ENCODE results near the gene ZCCHC24.

Gene ZCCHC24

DNA sequence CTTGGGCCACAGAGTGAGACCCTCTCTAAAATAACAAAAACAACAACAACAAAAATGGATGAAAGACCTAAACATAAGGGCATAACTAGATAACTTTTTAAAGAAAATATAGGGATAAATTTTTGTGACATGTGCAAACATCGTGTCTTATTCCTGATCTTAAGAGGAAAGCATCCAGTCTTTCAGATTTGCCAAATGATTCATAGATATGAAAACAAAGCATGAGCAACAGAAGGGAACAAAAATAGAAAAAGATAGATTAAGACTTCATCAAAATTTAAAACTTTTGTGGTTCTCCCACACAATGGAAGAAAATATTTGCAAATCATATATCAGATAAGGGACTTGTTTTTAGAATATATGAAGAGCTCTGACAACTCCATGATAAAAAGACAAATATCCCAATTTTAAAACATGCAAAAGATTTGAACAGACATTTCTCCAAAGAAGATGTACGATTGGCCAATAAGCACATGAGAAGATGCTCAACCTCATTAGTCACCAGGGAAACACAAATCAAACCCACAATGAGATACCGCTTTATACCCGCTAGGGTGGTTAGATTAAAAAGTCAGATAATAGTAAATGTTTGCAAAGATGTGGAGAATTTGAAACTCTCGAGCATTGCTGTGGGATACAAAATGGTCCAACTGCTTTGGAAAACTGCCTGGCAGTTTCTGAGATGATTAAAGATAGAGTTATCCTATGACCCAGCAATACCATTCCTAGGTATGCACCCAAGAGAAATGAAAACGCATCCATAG, 77.8 kb downstream of the ZCCHC24 start:
- TF ChIP-seq, protein P1, sequence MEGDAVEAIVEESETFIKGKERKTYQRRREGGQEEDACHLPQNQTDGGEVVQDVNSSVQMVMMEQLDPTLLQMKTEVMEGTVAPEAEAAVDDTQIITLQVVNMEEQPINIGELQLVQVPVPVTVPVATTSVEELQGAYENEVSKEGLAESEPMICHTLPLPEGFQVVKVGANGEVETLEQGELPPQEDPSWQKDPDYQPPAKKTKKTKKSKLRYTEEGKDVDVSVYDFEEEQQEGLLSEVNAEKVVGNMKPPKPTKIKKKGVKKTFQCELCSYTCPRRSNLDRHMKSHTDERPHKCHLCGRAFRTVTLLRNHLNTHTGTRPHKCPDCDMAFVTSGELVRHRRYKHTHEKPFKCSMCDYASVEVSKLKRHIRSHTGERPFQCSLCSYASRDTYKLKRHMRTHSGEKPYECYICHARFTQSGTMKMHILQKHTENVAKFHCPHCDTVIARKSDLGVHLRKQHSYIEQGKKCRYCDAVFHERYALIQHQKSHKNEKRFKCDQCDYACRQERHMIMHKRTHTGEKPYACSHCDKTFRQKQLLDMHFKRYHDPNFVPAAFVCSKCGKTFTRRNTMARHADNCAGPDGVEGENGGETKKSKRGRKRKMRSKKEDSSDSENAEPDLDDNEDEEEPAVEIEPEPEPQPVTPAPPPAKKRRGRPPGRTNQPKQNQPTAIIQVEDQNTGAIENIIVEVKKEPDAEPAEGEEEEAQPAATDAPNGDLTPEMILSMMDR (conservative IDR thresholded peaks at IDR 0.05; ENCODE audit: low read depth, low read length) = peak; percentile 16
- peak; percentile 67 for DNase-seq (ENCODE audit: low read depth)
- H3K4me3 ChIP-seq (ENCODE audit: low read depth, low read length) = no peak overlapping the region

DNA sequence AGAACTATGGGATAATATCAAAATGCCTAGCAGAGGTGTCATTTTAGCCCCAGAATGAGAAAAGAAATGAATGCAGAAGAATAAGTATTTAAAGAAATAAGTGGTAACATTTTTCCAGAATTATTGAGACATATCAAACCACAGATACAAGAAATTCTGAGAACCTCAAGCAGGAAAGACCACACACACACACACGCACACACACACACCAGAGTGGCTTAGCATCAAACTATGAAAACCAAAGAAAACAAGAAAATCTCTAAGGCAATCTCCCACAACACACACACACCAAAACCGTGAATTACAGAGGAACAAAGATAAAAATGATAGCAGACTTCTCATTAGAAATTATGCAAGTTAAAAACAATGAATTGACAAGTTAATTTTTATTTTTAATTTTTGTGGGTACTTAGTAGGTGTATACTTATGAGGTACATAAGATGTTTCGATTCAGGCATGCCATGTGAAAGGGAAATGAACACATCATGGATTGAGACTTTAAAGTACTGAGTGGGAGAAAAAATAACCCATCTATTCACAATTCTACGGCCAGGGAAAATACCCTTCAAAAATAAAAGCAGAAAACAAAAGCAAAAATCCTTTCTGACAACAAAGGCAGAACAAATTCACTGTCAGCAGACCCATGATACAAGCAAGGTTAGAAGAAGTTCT, 83.6 kb downstream of the ZCCHC24 start:
- DNase-seq (ENCODE audit: low read depth) = peak; percentile 31
- TF ChIP-seq, protein P1 (conservative IDR thresholded peaks at IDR 0.05; ENCODE audit: low read depth, low read length) = no peak
- no peak overlapping the region for H3K4me3 ChIP-seq (ENCODE audit: low read depth, low read length)

DNA sequence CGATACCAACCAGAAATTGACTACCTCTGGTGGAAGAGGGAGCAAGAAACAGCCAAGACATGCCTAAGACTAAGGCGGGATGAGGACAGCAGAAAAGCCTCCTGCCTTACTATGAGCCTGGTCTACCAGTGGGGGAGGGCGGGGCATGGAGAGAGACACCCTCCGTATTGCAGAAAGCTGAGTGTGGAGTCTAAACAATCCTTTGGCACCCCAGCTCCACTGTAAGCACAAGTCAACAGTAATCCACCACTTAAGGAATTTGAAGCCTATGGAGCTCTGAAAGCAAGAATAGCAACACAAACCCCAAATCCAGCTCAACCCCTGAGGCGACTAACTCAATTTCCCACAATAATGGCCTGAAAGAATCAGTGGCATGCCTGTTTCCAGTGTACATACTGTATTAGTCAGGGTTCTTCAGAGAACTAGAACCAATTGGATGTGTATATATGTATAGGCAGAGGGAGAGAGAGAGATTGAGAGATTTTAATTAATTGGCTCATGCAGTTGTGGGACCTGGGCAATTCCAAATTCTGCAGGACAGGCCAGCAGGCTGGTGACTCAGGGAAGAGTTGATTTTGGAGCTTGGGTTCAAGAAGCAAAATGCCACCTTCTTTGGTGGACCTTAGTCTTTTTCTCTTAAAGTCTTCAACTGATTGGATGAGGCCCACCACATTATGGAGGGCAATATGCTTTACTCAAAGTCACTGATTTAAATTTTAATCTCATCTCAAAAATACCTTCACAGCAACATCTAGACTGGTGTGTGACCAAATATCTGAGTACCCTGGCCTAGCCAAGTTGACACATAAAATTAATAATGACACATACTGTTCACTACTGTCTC, 84.7 kb downstream of the ZCCHC24 start:
- TF ChIP-seq, protein P1 (conservative IDR thresholded peaks at IDR 0.05; ENCODE audit: low read depth, low read length) = no peak
- no peak for DNase-seq (ENCODE audit: low read depth)
- no peak overlapping the region for H3K4me3 ChIP-seq (ENCODE audit: low read depth, low read length)

DNA sequence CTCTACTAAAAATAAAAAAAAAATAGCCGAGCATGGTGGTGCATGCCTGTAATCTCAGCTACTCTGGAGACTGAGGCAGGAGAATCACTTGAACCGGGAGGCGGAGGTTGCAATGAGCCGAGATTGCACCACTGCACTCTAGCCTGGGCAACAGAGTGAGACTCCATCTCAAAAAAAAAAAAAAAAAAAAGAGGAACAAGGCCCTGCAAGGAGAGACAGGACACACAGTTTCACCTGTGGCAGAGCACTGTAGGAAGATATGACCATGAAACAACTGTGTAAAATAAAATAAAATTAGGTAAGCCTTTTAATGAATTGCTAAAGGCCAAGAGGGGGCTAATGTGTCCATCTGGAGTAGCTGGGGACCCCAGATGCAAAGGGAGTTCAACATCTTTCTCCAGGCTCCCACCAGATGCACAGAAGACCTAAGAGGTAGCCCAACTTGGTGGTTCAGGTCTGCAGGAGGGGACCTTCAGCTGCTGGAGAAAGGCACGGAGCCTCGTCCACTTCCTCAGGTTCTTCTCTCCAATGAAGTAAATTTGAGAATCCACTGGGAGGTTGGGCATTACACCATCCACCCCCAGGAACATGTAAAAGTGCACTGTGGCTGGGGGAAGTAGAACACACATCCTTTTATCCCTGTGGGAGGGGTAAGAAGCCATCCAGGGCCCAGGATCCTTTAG, 85.5 kb downstream of the ZCCHC24 start:
- no peak for DNase-seq (ENCODE audit: low read depth)
- H3K4me3 ChIP-seq (ENCODE audit: low read depth, low read length) = no peak overlapping the region
- TF ChIP-seq, protein P1 (conservative IDR thresholded peaks at IDR 0.05; ENCODE audit: low read depth, low read length) = no peak

DNA sequence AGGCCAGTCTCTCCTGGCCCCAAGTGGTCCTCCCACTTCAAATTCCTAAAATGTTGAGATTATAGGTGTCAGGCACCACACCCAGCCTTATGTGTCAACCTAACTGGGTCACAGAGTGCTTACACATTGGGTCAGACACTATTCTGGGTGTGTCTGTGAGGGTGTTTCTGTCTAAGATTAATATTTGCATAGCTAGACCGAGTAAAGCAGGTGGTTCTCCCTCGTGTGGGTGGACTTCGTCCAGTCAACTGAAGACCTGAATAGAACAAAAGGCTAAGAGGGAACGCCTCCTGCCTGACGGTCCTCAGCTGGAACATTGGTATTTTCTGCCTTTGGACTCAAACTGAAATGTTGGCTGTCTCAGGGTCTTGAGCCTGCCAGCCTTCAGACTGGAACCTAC, 86.6 kb downstream of the ZCCHC24 start:
- H3K4me3 ChIP-seq (ENCODE audit: low read depth, low read length) = no peak overlapping the region
- no peak for DNase-seq (ENCODE audit: low read depth)
- TF ChIP-seq, protein P1 (conservative IDR thresholded peaks at IDR 0.05; ENCODE audit: low read depth, low read length) = no peak

DNA sequence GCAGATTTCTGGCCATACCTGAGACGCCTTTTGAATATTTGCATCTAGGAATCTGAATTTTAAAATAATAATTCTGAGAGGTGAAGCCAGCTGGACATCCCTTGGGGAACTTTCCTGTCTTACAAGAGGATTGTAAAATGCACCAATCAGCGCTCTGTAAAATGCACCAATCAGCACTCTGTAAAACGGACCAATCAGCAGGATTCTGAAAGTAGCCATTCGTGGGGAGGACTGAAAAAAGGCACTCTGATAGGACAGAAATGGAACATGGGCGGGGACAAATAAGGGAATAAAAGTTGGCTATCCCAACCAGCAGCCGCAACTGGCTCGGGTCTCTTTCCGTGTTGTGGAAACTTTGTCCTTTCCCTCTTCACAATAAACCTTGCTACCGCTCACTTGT, 88.2 kb downstream of the ZCCHC24 start:
- H3K4me3 ChIP-seq (ENCODE audit: low read depth, low read length) = no peak overlapping the region
- no peak for DNase-seq (ENCODE audit: low read depth)
- TF ChIP-seq, protein P1 (conservative IDR thresholded peaks at IDR 0.05; ENCODE audit: low read depth, low read length) = no peak

All from choroid plexus epithelial cell (primary cell).